Endothelial cell of umbilical vein (primary cell): Measurements from ENCODE around the gene ANKS1A. TPM values are rescaled to one million over a fixed set of nuclear protein-coding genes. Genes with fewer than 3 reads are reported as not detected.

Experiments
- BruUV-seq: library from RNA; stranded (reverse); fragments of 400-500 nt; replicated peaks from 2 replicates; lab custom pipeline; 2021; lab: Mats Ljungman, UMichigan
- CTCF ChIA-PET: fragments of 300-600, 350-600 bp; sonication (Branson Sonifier 250); formaldehyde crosslinking; loops from one replicate; lab custom pipeline; 2021; ENCODE audit warnings: antibody characterized with exemption, inconsistent platforms; lab: Charles Lee
- POLR2A ChIA-PET: fragments of 300-600, 350-600 bp; sonication (Branson Sonifier 250); formaldehyde crosslinking; loops from one replicate; lab custom pipeline; 2021; ENCODE audit warnings: antibody characterized with exemption, inconsistent platforms; lab: Charles Lee
- DNase-seq: peaks from one replicate; pipeline ENCODE4 v3.0.0-alpha.2; 2011; ENCODE audit warnings: low read depth, low spot score
- FAIRE-seq: peaks from 2 replicates; lab custom pipeline; 2011; peaks lifted over from hg19 to GRCh38; lab: Jason Lieb, UNC
- H2AFZ ChIP-seq: 2 replicates; pipeline ENCODE4 v1.6.0; 2012; ENCODE audit warnings: low read depth, low read length, control low read depth, inconsistent platforms
- H3K27ac ChIP-seq: 2 replicates; pipeline ENCODE4 v1.5.1; 2011; ENCODE audit warnings: low read depth, mild to moderate bottlenecking, control low read depth, low read length, moderate library complexity; ENCODE audit not compliant: insufficient read depth
- H3K27me3 ChIP-seq, 2 experiments: 2 replicates each; pipeline versions ENCODE4 v1.6.0 to v1.6.1; 2011; ENCODE audit warnings: low read length in 2 of 2, mixed read lengths in 1 of 2; ENCODE audit not compliant: control insufficient read depth in 2 of 2, insufficient read depth in 2 of 2
- H3K36me3 ChIP-seq, 2 experiments: 2 replicates in 1 of 2; 3 replicates in 1 of 2; pipeline ENCODE4 v1.5.1; 2011; ENCODE audit warnings: low read length in 2 of 2, mild to moderate bottlenecking in 1 of 2, moderate library complexity in 1 of 2; ENCODE audit not compliant: control insufficient read depth in 2 of 2, insufficient read depth in 2 of 2; ENCODE audit errors: extremely low read depth in 1 of 2
- H3K4me1 ChIP-seq: 3 replicates; pipeline ENCODE4 v1.5.1; 2011; ENCODE audit warnings: mild to moderate bottlenecking, low read length; ENCODE audit not compliant: control insufficient read depth, insufficient read depth; ENCODE audit errors: extremely low read depth
- H3K4me2 ChIP-seq: 2 replicates; pipeline ENCODE4 v1.6.1; 2011; ENCODE audit warnings: low read length, control low read depth, mixed read lengths; ENCODE audit not compliant: insufficient read depth
- H3K4me3 ChIP-seq, 3 experiments: fragments of 200-600 bp in 1 of 3; sonication (generic), shearing (Covaris generic) in 1 of 3; replicated peaks in 1 of 3; 2 replicates each; pipeline ENCODE4 v1.5.1; 2011 to 2016; ENCODE audit warnings: control low read depth in 3 of 3, low read length in 3 of 3, mild to moderate bottlenecking in 2 of 3, inconsistent platforms in 1 of 3, low read depth in 1 of 3, moderate library complexity in 1 of 3; ENCODE audit not compliant: insufficient read depth in 1 of 3
- H3K79me2 ChIP-seq: 2 replicates; pipeline ENCODE4 v1.6.0; 2012; ENCODE audit warnings: low read length, inconsistent platforms; ENCODE audit not compliant: control insufficient read depth, insufficient read depth
- H3K9ac ChIP-seq: replicated peaks from 2 replicates; pipeline ENCODE3; 2011; ENCODE audit warnings: low read length, control low read depth; ENCODE audit not compliant: insufficient read depth; ENCODE audit errors: extremely low read depth
- H3K9me1 ChIP-seq: replicated peaks from 3 replicates; pipeline ENCODE4 v1.6.0; 2011; ENCODE audit warnings: mild to moderate bottlenecking, low read length; ENCODE audit not compliant: control insufficient read depth, insufficient read depth; ENCODE audit errors: extremely low read depth
- H3K9me3 ChIP-seq: replicated peaks from 2 replicates; pipeline ENCODE4 v1.5.1; 2012; ENCODE audit warnings: low read length, inconsistent platforms; ENCODE audit not compliant: control insufficient read depth, insufficient read depth
- H4K20me1 ChIP-seq: replicated peaks from 2 replicates; pipeline ENCODE3; 2011; ENCODE audit warnings: mild to moderate bottlenecking, low read length; ENCODE audit not compliant: control insufficient read depth, insufficient read depth; ENCODE audit errors: extremely low read depth
- CTCF ChIP-seq, 2 donors: IDR thresholded peaks; 1 replicate in 1 of 2; 2 replicates in 1 of 2; pipeline ENCODE4 v1.5.1; 2011; ENCODE audit warnings: low read length in 2 of 2, mild to moderate bottlenecking in 2 of 2, moderate library complexity in 2 of 2, control low read depth in 1 of 2, inconsistent platforms in 1 of 2, low read depth in 1 of 2; ENCODE audit not compliant: insufficient read depth in 1 of 2; ENCODE audit errors: extremely low read depth in 1 of 2
- EZH2 ChIP-seq: IDR thresholded peaks from 2 replicates; pipeline ENCODE4 v1.6.1; 2012; ENCODE audit warnings: borderline replicate concordance, low read depth, mild to moderate bottlenecking, moderate library complexity, low read length, inconsistent platforms; ENCODE audit not compliant: severe bottlenecking
- FOS ChIP-seq: IDR thresholded peaks from 2 replicates; pipeline ENCODE4 v1.6.1; 2011; ENCODE audit warnings: mild to moderate bottlenecking, low read length, moderate library complexity, borderline replicate concordance; ENCODE audit not compliant: insufficient read depth
- GATA2 ChIP-seq: IDR thresholded peaks from 2 replicates; pipeline ENCODE4 v1.7.0; 2011; ENCODE audit warnings: low read depth, mild to moderate bottlenecking, moderate library complexity, mixed read lengths, low read length; ENCODE audit not compliant: insufficient read length, insufficient read depth
- JUN ChIP-seq: IDR thresholded peaks from 2 replicates; pipeline ENCODE4 v1.6.1; 2011; ENCODE audit warnings: borderline replicate concordance, low read depth; ENCODE audit not compliant: insufficient read length, insufficient read depth
- MAX ChIP-seq: IDR thresholded peaks from 2 replicates; pipeline ENCODE4 v1.6.1; 2011; ENCODE audit not compliant: insufficient read depth, insufficient read length
- MYC ChIP-seq: IDR thresholded peaks from one replicate; pipeline ENCODE4 v1.6.1; 2011; ENCODE audit warnings: mild to moderate bottlenecking, low read depth, low read length
- POLR2A ChIP-seq: IDR thresholded peaks from 2 replicates; pipeline ENCODE4 v1.6.1; 2012; ENCODE audit warnings: low read depth, mild to moderate bottlenecking, control low read depth, low read length
- POLR2AphosphoS5 ChIP-seq: IDR thresholded peaks from 2 replicates; pipeline ENCODE4 v1.6.1; 2012; ENCODE audit warnings: low read depth, mild to moderate bottlenecking, control low read depth, low read length, moderate library complexity; ENCODE audit not compliant: insufficient read depth
- dilution Hi-C: fragments of 300-500 bp; cut with MboI; formaldehyde crosslinking; loops from one replicate; pipeline ENCODE4 v1.15.0; 2019; ENCODE audit warnings: low sequenced_read_pairs; ENCODE audit not compliant: extremely low pct_ligation_motif_present
- intact Hi-C: fragments of 100-400 bp; cut with micrococcal nuclease; formaldehyde crosslinking; loops from one replicate; pipeline ENCODE4 v1.10.0; 2022
- polyA plus RNA-seq, 4 experiments: library from polyadenylated mRNA; depleted of rRNA in 3 of 4; stranded (reverse) in 3 of 4; unstranded in 1 of 4; fragments of >200 nt; gene quantifications; 2 replicates each; pipeline versions ENCODE4 v1.2.1 to v1.2.3, GENCODE V29; 2011 to 2012; ENCODE audit warnings: missing spikeins in 1 of 4
- total RNA-seq: library from RNA; stranded (reverse); gene quantifications from 2 replicates; pipeline ENCODE4 v1.2.3, GENCODE V29; 2021

The ANKS1A gene
- total and polyA plus RNA-seq, 2 donors (not counting 3 experiments of a cell fraction or from before 2014, with no cell fraction given), result 8.9 to 26.1 TPM

DNA sequence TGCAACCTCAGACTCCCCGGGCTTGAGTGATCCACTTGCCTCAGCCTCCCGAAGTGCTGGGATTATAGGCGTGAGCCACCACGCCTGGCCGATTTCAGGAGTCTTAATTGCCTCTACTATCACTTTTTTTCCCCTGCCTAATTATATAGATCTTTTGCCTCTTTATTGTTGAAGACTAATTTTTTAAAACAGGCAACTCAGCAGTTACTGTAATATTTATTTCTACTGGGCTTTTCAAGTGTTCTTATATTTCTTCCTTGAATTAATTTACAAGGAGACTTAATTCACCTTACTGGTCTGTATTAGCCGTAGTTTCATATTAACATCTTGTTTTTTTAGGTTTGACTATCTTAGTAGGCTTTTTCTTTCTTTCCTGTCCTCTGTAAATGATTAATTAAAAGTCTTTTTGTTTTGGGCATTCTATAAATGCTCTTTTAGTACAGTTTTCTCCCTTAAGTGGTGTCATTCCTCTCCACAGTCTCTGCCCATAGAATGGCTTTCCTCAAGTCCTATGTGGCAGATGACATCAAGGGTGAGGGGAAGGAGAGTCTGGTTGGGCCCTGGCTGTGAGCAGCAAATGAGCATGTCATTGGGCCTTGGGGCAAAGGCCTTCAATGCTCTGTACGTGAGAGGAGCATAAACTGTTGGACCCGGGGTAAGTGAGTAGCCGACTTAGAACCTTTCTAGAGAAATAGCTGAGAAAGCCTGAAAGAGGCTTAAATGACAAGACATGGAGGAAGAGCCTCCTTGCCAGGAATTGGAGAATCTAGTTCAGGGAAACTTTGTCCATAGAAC lies 36.0 kb downstream of the ANKS1A start:
- no peaks in the 10 kb centered on the region for H4K20me1 ChIP-seq
- H3K36me3 ChIP-seq, result no peaks in the 10 kb centered on the region
- ChIA-PET POLR2A (no interaction called here), CTCF (no interaction called here)
- H2AFZ ChIP-seq, result no peak overlapping the region
- TF ChIP-seq MAX (no peak), JUN (no peak), POLR2AphosphoS5 (no peak), POLR2A (no peak), GATA2 (no peak), MYC (no peak), CTCF (IDR thresholded peaks at IDR 0.05; ENCODE audit: extremely low read depth in 1 of 2, insufficient read depth in 1 of 2, low read depth in 1 of 2, low read length in 2 of 2) (no peak), EZH2 (no peak), FOS (no peak)
- H3K27ac ChIP-seq, result no peak overlapping the region
- H3K9me3 ChIP-seq, result no peaks in the 10 kb centered on the region
- no peak for DNase-seq
- intact Hi-C loops, result no loop called here
- H3K4me2 ChIP-seq, result no peak overlapping the region
- H3K9ac ChIP-seq, result no peak overlapping the region
- no peak overlapping the region for H3K4me3 ChIP-seq
- no TSS peak for BruUV-seq
- FAIRE-seq, result no peak
- no peaks in the 10 kb centered on the region for H3K4me1 ChIP-seq
- no peaks in the 10 kb centered on the region for H3K79me2 ChIP-seq
- no peaks in the 10 kb centered on the region for H3K9me1 ChIP-seq
- H3K27me3 ChIP-seq, result no peaks in the 10 kb centered on the region
- dilution Hi-C loops, result no loop called here
